ENCODE measurements around the gene QSOX2. TPM values are rescaled to one million over a fixed set of nuclear protein-coding genes. Genes with fewer than 3 reads are reported as not detected.

The QSOX2 gene
- total RNA-seq, 1 donor from 2014 or later: 3.7 TPM

DNA sequence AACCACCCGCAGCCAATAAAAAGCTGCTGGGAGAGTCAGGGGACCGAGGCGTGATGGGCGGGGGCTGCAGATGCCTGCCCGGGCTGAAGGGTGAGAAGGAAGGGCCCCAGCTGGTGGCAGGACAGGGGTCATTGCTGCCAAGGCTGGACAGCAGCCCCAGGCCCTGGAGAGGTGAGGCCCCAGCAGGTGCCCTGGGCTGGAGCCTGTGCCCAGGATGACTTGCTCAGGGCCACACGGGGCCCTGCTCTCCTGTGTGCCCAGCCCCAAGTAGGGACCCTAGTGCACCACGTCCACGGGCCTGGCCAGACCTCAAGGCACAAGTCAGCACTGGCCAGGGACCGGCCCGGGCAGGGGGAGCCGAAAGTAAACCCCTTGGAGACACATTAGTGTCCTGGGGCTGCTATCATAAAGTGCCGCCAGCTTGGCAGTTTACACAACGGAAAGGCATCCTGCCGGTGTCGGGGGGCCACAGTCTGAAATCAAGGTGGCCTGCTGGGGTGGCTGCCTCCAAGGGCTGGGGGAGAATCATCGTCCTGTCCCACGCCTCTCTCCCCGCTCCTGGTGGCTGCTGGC lies 62.7 kb downstream of the QSOX2 start:
- Histone ChIP-seq H3K36me3 (ENCODE audit: control insufficient read depth in 3 of 3, insufficient read depth in 3 of 3, low read length in 3 of 3) (no peaks in the 10 kb centered on the region), H3K4me1 (ENCODE audit: control insufficient read depth in 3 of 3, insufficient read depth in 3 of 3, low read length in 3 of 3) (no peaks in the 10 kb centered on the region), H3K27me3 (ENCODE audit: control insufficient read depth in 3 of 3, insufficient read depth in 3 of 3, low read length in 3 of 3) (peaks cover 28 to 57% (median 42%) of the 10 kb centered on the region in 3 donors), H3K27ac (ENCODE audit: low read depth, low read length) (no peak overlapping the region), H3K9ac (ENCODE audit: low read depth in 1 of 3, low read length in 3 of 3) (no peak overlapping the region), H3K4me3 (ENCODE audit: low read length in 3 of 3) (no peak overlapping the region), H3K9me3 (ENCODE audit: control insufficient read depth in 3 of 3, low read length in 3 of 3) (no peaks in the 10 kb centered on the region)

DNA sequence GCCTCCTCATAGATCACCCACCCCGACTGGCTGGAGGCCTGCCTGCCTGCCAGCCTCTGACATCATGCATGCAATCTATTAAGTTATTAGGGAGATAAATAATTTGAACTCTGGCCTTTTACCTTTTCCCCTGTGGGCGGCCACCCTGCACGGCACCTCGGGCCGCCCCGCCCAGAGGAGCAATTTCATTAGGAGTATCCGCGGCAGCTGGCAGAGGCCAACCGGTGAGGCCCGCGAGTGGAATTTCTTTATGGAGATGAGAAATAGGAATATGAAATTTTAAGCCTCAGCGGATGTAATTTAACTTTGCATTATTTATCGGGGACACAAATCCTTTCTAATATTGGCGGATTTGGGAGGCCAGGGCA lies 63.2 kb downstream of the QSOX2 start:
- no peak overlapping the region for H3K9ac ChIP-seq (ENCODE audit: low read depth in 1 of 3, low read length in 3 of 3)
- no peaks in the 10 kb centered on the region for H3K9me3 ChIP-seq (ENCODE audit: control insufficient read depth in 3 of 3, low read length in 3 of 3)
- no peaks in the 10 kb centered on the region for H3K36me3 ChIP-seq (ENCODE audit: control insufficient read depth in 3 of 3, insufficient read depth in 3 of 3, low read length in 3 of 3)
- H3K4me3 ChIP-seq (ENCODE audit: low read length in 3 of 3): no peak overlapping the region
- peaks cover 22 to 52% (median 37%) of the 10 kb centered on the region in 3 donors for H3K27me3 ChIP-seq (ENCODE audit: control insufficient read depth in 3 of 3, insufficient read depth in 3 of 3, low read length in 3 of 3)
- H3K4me1 ChIP-seq (ENCODE audit: control insufficient read depth in 3 of 3, insufficient read depth in 3 of 3, low read length in 3 of 3): no peaks in the 10 kb centered on the region
- H3K27ac ChIP-seq (ENCODE audit: low read depth, low read length): no peak overlapping the region

- no peaks in the 10 kb centered on the region for H3K9me3 ChIP-seq (ENCODE audit: control insufficient read depth in 3 of 3, low read length in 3 of 3)
- H3K27me3 ChIP-seq (ENCODE audit: control insufficient read depth in 3 of 3, insufficient read depth in 3 of 3, low read length in 3 of 3): peaks cover 17 to 47% (median 32%) of the 10 kb centered on the region in 3 donors
- no peak overlapping the region for H3K4me3 ChIP-seq (ENCODE audit: low read length in 3 of 3)
- H3K27ac ChIP-seq (ENCODE audit: low read depth, low read length): no peak overlapping the region
- no peak overlapping the region for H3K9ac ChIP-seq (ENCODE audit: low read depth in 1 of 3, low read length in 3 of 3)
- H3K4me1 ChIP-seq (ENCODE audit: control insufficient read depth in 3 of 3, insufficient read depth in 3 of 3, low read length in 3 of 3): no peaks in the 10 kb centered on the region
- no peaks in the 10 kb centered on the region for H3K36me3 ChIP-seq (ENCODE audit: control insufficient read depth in 3 of 3, insufficient read depth in 3 of 3, low read length in 3 of 3)
These were observed 63.7 kb downstream of the QSOX2 start for GRCh38 chr9:136181784-136182419.

DNA sequence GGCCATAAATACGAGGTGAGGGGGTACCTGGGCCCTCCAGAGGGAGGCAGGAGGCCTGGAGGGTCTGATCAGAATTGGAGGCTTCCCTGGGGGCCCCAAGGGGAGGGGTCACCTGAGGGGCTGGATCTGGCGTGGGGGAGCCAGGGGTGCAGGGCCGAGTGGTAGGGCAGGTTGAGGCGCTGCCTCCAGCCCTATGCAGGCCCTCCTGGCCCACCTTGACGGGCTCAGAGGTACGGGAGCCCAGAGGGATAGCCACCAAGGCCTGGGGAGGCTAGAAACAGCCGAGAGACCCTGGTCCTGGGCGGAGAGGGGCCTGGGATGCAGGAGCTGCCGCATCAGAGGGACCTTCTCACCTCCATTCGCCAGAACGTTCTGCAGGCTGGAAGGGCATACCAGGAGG lies 65.0 kb downstream of the QSOX2 start:
- peaks cover 9 to 36% (median 22%) of the 10 kb centered on the region in 3 donors for H3K27me3 ChIP-seq (ENCODE audit: control insufficient read depth in 3 of 3, insufficient read depth in 3 of 3, low read length in 3 of 3)
- no peak overlapping the region for H3K9ac ChIP-seq (ENCODE audit: low read depth in 1 of 3, low read length in 3 of 3)
- no peaks in the 10 kb centered on the region for H3K9me3 ChIP-seq (ENCODE audit: control insufficient read depth in 3 of 3, low read length in 3 of 3)
- no peaks in the 10 kb centered on the region for H3K36me3 ChIP-seq (ENCODE audit: control insufficient read depth in 3 of 3, insufficient read depth in 3 of 3, low read length in 3 of 3)
- no peaks in the 10 kb centered on the region for H3K4me1 ChIP-seq (ENCODE audit: control insufficient read depth in 3 of 3, insufficient read depth in 3 of 3, low read length in 3 of 3)
- no peak overlapping the region for H3K4me3 ChIP-seq (ENCODE audit: low read length in 3 of 3)
- no peak overlapping the region for H3K27ac ChIP-seq (ENCODE audit: low read depth, low read length)

GRCh38 chr9:136179761-136180160 lies 65.9 kb downstream of the QSOX2 start:
- Histone ChIP-seq H3K9me3 (ENCODE audit: control insufficient read depth in 3 of 3, low read length in 3 of 3) (no peaks in the 10 kb centered on the region), H3K4me1 (ENCODE audit: control insufficient read depth in 3 of 3, insufficient read depth in 3 of 3, low read length in 3 of 3) (no peaks in the 10 kb centered on the region), H3K36me3 (ENCODE audit: control insufficient read depth in 3 of 3, insufficient read depth in 3 of 3, low read length in 3 of 3) (no peaks in the 10 kb centered on the region), H3K9ac (ENCODE audit: low read depth in 1 of 3, low read length in 3 of 3) (no peak overlapping the region), H3K27me3 (ENCODE audit: control insufficient read depth in 3 of 3, insufficient read depth in 3 of 3, low read length in 3 of 3) (peaks cover 9 to 32% (median 16%) of the 10 kb centered on the region in 3 donors), H3K27ac (ENCODE audit: low read depth, low read length) (no peak overlapping the region), H3K4me3 (ENCODE audit: low read length in 3 of 3) (no peak overlapping the region)

GRCh38 chr9:136179101-136179616 lies 66.5 kb downstream of the QSOX2 start:
- Histone ChIP-seq H3K9me3 (ENCODE audit: control insufficient read depth in 3 of 3, low read length in 3 of 3) (no peaks in the 10 kb centered on the region), H3K27me3 (ENCODE audit: control insufficient read depth in 3 of 3, insufficient read depth in 3 of 3, low read length in 3 of 3) (peaks cover 9 to 30% (median 16%) of the 10 kb centered on the region in 3 donors), H3K4me3 (ENCODE audit: low read length in 3 of 3) (no peak overlapping the region), H3K27ac (ENCODE audit: low read depth, low read length) (no peak overlapping the region), H3K4me1 (ENCODE audit: control insufficient read depth in 3 of 3, insufficient read depth in 3 of 3, low read length in 3 of 3) (no peaks in the 10 kb centered on the region), H3K36me3 (ENCODE audit: control insufficient read depth in 3 of 3, insufficient read depth in 3 of 3, low read length in 3 of 3) (no peaks in the 10 kb centered on the region), H3K9ac (ENCODE audit: low read depth in 1 of 3, low read length in 3 of 3) (no peak overlapping the region)

DNA sequence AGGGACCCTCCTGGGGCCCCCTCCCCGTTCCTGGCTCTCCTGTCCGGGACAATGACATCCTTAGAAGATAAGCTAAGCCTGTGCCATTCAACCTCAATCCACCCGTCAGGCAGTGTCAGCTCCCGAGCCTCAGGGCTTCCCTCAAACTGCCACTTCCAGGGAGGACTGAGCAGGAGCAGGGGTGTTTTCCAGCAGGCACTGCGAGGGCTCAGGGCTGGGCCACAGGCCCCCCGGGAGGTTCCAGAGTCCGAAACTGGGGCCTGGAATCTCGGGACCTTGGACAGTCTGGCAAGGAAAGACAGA lies 66.9 kb downstream of the QSOX2 start:
- H3K9me3 ChIP-seq (ENCODE audit: control insufficient read depth in 3 of 3, low read length in 3 of 3): no peaks in the 10 kb centered on the region
- H3K27ac ChIP-seq (ENCODE audit: low read depth, low read length): no peak overlapping the region
- H3K4me3 ChIP-seq (ENCODE audit: low read length in 3 of 3): no peak overlapping the region
- no peaks in the 10 kb centered on the region for H3K4me1 ChIP-seq (ENCODE audit: control insufficient read depth in 3 of 3, insufficient read depth in 3 of 3, low read length in 3 of 3)
- no peaks in the 10 kb centered on the region for H3K36me3 ChIP-seq (ENCODE audit: control insufficient read depth in 3 of 3, insufficient read depth in 3 of 3, low read length in 3 of 3)
- H3K9ac ChIP-seq (ENCODE audit: low read depth in 1 of 3, low read length in 3 of 3): no peak overlapping the region
- peaks cover 9 to 31% (median 18%) of the 10 kb centered on the region in 3 donors for H3K27me3 ChIP-seq (ENCODE audit: control insufficient read depth in 3 of 3, insufficient read depth in 3 of 3, low read length in 3 of 3)

DNA sequence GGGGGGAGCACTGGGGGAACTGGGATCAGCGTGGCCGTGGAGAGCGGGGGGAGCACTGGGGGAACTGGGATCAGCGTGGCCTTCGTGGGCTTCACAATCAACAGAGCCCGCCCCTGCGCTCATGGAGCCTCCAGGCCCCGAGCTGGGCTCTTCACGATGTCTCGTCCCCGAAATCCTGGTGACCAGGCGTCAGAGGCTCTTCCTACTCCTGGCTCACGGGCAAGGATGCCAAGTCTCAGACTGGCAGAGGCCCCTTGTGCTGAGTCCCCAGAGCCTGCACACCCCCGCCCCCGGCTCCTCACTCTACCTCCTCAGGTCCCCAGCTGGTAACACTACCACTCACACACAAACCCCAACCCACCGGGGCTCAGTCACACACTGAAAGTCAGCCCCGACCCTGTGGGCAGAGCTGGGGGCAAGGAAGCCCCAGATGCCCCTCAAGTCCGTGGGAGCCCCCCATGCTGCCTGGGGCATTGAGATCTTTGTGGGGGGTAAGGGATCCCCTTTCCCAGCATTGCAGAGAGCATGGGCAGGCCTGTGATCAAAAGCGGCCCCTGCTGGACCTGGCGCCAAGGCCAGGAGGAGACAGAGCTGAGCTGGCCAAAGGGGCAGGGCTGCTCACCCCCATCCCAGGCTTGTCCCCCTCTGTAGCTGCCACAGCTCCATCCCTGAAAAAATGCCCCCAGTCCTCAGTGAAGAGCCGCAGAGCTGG lies 67.4 kb downstream of the QSOX2 start:
- no peaks in the 10 kb centered on the region for H3K9me3 ChIP-seq (ENCODE audit: control insufficient read depth in 3 of 3, low read length in 3 of 3)
- H3K27me3 ChIP-seq (ENCODE audit: control insufficient read depth in 3 of 3, insufficient read depth in 3 of 3, low read length in 3 of 3): peaks cover 7 to 36% (median 19%) of the 10 kb centered on the region in 3 donors
- H3K4me1 ChIP-seq (ENCODE audit: control insufficient read depth in 3 of 3, insufficient read depth in 3 of 3, low read length in 3 of 3): no peaks in the 10 kb centered on the region
- H3K36me3 ChIP-seq (ENCODE audit: control insufficient read depth in 3 of 3, insufficient read depth in 3 of 3, low read length in 3 of 3): no peaks in the 10 kb centered on the region
- H3K27ac ChIP-seq (ENCODE audit: low read depth, low read length): no peak overlapping the region
- H3K4me3 ChIP-seq (ENCODE audit: low read length in 3 of 3): no peak overlapping the region
- H3K9ac ChIP-seq (ENCODE audit: low read depth in 1 of 3, low read length in 3 of 3): no peak overlapping the region

DNA sequence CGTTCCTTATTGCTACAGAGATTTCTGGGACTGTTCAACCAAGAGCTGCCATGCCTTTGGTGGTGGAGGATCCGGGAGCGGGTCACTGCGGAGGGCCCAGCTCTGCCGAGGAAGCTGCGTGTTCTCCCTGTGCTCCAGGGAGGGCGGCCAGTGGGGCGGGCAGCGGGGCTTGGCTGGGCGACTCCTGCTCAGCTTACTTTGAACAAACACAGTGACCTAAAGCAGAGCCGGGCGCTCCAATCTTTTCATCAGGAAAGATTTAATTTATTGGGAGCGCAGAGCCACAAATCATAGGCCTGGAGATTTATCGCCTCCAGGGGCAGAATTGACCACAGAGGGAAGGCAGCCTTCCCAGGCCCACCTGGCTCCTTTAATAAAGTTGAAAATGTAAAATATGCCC lies 68.4 kb downstream of the QSOX2 start:
- H3K4me1 ChIP-seq (ENCODE audit: control insufficient read depth in 3 of 3, insufficient read depth in 3 of 3, low read length in 3 of 3): no peaks in the 10 kb centered on the region
- H3K4me3 ChIP-seq (ENCODE audit: low read length in 3 of 3): no peak overlapping the region
- no peaks in the 10 kb centered on the region for H3K36me3 ChIP-seq (ENCODE audit: control insufficient read depth in 3 of 3, insufficient read depth in 3 of 3, low read length in 3 of 3)
- H3K9me3 ChIP-seq (ENCODE audit: control insufficient read depth in 3 of 3, low read length in 3 of 3): no peaks in the 10 kb centered on the region
- H3K27ac ChIP-seq (ENCODE audit: low read depth, low read length): no peak overlapping the region
- peaks cover 6 to 46% (median 28%) of the 10 kb centered on the region in 3 donors for H3K27me3 ChIP-seq (ENCODE audit: control insufficient read depth in 3 of 3, insufficient read depth in 3 of 3, low read length in 3 of 3)
- H3K9ac ChIP-seq (ENCODE audit: low read depth in 1 of 3, low read length in 3 of 3): no peak overlapping the region

DNA sequence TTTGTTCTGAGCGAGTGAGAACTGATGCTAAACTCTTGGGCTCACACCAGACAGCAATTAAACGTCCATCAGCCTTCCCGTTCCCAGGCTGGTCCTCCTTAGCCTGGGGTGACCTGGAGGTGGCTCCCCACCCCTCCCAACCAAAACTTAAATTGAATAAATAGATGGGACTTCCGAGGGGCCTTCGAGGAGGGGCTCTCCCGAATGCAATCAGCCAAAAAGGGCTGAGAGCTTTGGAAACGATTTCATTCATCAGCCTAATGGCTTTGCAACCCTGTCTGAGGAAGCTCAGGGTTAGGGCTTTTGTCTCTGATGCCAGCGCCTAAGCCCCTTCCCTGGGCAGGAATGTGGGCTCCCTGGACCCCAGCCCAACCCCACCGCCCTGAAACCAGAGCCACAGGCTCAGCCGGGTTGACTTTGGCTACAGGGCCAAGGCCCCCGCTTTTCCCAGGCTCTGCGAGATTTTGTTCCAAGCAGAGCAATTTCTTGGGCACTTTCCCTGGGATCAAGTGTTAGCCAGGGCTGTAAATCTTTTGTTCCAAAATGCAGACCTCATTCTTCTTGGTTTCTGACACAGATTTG lies 69.9 kb downstream of the QSOX2 start:
- H3K27ac ChIP-seq (ENCODE audit: low read depth, low read length): no peak overlapping the region
- peaks cover 9 to 55% (median 43%) of the 10 kb centered on the region in 3 donors for H3K27me3 ChIP-seq (ENCODE audit: control insufficient read depth in 3 of 3, insufficient read depth in 3 of 3, low read length in 3 of 3)
- H3K36me3 ChIP-seq (ENCODE audit: control insufficient read depth in 3 of 3, insufficient read depth in 3 of 3, low read length in 3 of 3): no peaks in the 10 kb centered on the region
- H3K9ac ChIP-seq (ENCODE audit: low read depth in 1 of 3, low read length in 3 of 3): no peak overlapping the region
- no peak overlapping the region for H3K4me3 ChIP-seq (ENCODE audit: low read length in 3 of 3)
- H3K9me3 ChIP-seq (ENCODE audit: control insufficient read depth in 3 of 3, low read length in 3 of 3): no peaks in the 10 kb centered on the region
- no peaks in the 10 kb centered on the region for H3K4me1 ChIP-seq (ENCODE audit: control insufficient read depth in 3 of 3, insufficient read depth in 3 of 3, low read length in 3 of 3)

All from skeletal muscle tissue (tissue), 4 donors.